GM20000 (cell line): ENCODE results near the gene BTN1A1.
A peak's percentile ranks its signal among the peaks of the same experiment; 100 is the strongest.

Source experiments
- DNase-seq: peaks from one replicate; pipeline ENCODE4 v3.0.0; 2012; ENCODE audit warnings: low spot score
- TF ChIP-seq, protein P1 (sequence below): IDR thresholded peaks from 2 replicates; pipeline ENCODE4 v1.5.1; 2012; ENCODE audit warnings: mild to moderate bottlenecking, control low read depth; ENCODE audit errors: extremely low read depth, missing control alignments

BTN1A1 gene

DNA sequence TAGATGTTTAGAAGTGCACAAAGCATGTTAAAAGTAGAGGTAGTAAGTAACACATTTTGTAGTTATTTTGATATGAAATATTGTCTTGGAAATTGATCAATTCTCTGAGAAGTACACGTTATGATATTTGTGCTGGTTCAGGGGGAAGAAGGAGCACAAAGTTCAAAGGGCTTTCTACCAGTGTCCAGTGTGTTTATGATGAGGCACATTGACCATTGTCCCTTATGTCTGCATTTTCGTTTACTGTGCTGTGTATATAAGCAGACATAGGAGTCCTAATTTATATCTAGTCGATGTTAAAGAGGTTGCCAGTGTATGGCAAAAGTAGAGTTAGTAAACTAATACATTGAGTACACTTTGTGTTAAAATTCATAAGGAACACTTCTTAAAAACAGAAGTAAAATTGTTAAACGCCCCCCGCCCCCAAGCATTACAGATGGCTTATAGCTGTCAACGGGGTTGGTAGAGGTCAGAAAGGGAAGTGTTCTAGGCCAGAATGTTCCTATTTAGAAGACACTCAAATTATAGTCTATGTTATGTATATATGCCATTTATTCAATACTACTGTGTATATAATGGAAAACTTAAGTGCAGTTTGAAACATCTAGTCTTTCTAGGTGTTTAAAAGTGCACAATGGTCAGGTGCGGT is 24.7 kb downstream of the BTN1A1 start:
- TF ChIP-seq, protein P1, sequence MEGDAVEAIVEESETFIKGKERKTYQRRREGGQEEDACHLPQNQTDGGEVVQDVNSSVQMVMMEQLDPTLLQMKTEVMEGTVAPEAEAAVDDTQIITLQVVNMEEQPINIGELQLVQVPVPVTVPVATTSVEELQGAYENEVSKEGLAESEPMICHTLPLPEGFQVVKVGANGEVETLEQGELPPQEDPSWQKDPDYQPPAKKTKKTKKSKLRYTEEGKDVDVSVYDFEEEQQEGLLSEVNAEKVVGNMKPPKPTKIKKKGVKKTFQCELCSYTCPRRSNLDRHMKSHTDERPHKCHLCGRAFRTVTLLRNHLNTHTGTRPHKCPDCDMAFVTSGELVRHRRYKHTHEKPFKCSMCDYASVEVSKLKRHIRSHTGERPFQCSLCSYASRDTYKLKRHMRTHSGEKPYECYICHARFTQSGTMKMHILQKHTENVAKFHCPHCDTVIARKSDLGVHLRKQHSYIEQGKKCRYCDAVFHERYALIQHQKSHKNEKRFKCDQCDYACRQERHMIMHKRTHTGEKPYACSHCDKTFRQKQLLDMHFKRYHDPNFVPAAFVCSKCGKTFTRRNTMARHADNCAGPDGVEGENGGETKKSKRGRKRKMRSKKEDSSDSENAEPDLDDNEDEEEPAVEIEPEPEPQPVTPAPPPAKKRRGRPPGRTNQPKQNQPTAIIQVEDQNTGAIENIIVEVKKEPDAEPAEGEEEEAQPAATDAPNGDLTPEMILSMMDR: no peak
- no peak for DNase-seq

DNA sequence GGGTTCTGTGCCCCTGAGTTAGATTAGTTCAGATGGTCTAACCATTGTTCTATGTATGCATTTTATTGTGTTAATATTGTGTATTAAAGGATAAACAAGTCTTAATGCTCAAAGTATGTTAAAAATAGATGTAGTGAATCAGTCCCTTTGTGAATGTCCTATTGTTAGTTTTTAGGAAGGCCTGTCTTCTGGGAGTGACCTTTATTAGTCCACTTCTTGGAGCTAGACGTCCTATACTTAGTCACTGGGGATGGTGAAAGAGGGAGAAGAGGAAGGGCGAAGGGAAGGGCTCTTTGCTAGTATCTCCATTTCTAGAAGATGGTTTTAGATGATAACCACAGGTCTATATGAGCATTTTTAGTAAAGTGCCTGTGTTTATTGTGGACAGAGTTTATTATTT is 25.7 kb downstream of the BTN1A1 start:
- DNase-seq: no peak
- TF ChIP-seq, protein P1: no peak

DNA sequence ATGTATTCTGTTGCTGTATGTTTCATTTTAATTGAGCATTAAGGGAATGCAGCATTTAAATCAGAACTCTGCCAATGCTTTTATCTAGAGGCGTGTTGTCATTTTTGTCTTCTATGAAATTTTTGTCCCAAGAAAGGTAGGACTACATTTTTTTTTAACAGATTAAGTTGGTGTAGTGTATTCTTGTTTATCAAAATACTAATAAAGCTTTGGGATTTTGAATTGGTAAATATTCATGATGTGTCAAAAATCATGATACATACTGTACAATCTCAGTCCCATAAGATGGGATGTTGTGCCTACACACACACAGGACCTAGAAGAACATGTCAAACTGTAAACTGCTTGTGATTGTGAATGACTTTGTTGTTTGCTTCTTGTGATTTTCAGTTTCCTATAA is 26.8 kb downstream of the BTN1A1 start:
- TF ChIP-seq, protein P1: no peak

DNA sequence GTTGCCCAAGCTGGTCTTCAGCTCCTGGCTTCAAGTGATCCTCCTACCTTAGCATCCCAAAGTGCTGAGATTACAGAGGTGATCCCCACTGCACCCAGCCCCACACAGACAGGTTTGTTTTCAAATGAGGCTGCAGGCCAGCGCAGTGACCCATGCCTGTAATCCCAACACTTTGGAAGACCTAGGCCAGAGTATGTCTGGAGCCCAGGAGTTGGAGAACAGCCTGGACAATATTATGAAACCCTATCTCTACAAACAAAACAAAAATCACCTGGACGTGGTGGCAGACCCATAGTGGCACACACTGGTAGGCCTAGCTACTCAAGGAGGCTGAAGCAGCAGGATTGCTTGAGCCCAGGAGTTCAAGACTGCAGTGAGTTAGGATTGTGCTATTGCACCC is 30.1 kb downstream of the BTN1A1 start:
- TF ChIP-seq, protein P1: no peak

More for the DNA sequence above, 26.8 kb downstream of the BTN1A1 start:
- DNase-seq: no peak

DNA sequence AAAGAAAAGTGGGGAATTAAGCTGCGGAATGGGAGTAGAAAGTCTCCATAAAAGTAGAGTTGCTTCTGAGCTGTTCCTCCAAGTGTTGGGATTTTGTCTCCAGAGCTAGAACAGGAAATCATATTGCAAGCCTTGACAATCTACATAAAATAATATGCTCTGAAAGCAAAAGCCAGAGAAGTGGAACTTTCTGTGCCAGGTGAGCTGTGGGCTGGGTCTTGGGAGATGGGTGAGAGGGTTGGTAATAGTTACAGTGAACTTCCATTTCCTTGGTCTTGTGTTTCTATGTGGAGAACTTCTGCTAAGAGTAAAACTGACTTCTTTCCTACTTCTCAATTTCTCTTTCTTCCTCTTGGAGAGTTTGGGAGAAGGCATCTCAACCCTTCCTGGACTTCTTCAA is 31.8 kb downstream of the BTN1A1 start:
- TF ChIP-seq, protein P1: no peak
- DNase-seq: no peak

More for the DNA sequence above, 30.1 kb downstream of the BTN1A1 start:
- DNase-seq: no peak

DNA sequence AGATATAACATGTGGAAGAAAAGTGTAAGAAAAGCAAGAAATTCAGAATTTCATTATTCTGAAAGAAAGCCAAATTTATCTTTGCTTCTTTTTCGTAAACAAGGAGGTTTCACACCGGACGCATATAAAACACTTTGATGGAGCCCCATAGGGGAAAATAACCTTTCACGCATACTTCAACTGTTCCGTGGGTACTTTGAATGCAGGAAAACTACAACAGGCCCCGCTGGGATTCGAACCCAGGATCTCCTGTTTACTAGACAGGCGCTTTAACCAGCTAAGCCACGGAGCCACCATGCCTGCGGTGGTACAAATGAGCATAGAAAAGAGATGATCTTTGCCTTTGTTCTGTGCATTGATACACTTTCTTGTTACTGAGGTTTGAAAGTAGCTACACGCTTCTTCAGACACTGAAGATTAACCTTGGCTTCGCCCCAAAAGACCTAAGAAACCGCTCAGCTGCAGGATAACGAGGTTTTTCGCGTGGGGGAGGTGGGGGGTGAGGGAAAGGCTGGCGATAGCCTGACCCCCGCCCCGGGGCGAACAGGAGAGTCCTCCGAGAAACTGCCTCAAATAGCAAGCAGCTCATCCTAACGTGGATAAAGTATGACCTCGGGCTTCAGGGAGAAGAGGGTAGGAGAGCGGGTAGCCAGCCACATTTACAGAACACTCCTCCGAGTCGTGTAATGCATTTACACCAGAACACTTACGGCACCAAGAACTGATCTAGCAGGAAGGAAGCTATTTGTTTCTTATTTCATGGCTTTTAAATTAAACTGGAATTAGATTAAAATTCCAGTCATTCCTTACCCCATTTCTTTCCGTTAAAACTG is 32.8 kb downstream of the BTN1A1 start:
- TF ChIP-seq, protein P1: no peak
- peak; percentile 72 for DNase-seq

DNA sequence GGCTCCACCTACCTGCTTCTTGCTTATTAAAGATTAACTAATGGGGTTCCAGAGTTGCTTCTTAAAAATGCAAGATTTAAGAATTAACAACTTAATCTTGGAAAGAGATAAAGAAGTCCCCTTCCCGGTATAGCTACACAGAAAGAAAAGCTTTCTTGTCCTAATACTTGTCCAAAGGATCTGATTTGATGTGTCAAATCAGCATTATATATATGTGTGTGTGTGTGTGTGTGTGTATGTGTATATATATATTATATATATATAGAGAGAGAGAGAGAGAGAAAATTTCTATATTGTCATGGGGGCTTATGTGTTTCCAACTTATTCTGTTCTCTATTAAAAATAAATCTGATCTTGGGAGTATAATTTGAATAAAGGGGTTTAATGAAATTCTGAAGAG is 33.4 kb downstream of the BTN1A1 start:
- TF ChIP-seq, protein P1: no peak
- no peak for DNase-seq
